H7 (cell line): Measurements from ENCODE around the gene CKAP5. TPM values are rescaled to one million over a fixed set of nuclear protein-coding genes. Genes with fewer than 3 reads are reported as not detected.
A peak's percentile ranks its signal among the peaks of the same experiment; 100 is the strongest.

Experiments
- DNase-seq: peaks from one replicate; pipeline ENCODE4 v3.0.0; 2012
- H3K27me3 ChIP-seq: 2 replicates; pipeline ENCODE4 v1.6.0; 2011; ENCODE audit warnings: mild to moderate bottlenecking, low read length; ENCODE audit not compliant: control insufficient read depth, insufficient read depth
- H3K36me3 ChIP-seq: replicated peaks from 2 replicates; pipeline ENCODE4 v1.5.1; 2011; ENCODE audit warnings: low read length; ENCODE audit not compliant: control insufficient read depth, insufficient read depth
- H3K4me3 ChIP-seq: 2 replicates; pipeline ENCODE4 v1.5.1; 2011; ENCODE audit warnings: low read depth, mild to moderate bottlenecking, control low read depth, low read length, moderate library complexity; ENCODE audit not compliant: insufficient read depth
- total RNA-seq: library from RNA; depleted of rRNA; stranded (reverse); fragments of >200 nt; shearing (Covaris generic); gene quantifications from 2 replicates; pipeline ENCODE4 v1.2.3, GENCODE V29; 2014

CKAP5 gene
- total RNA-seq, 1 experiment from 2014 or later, result 81.8 TPM

- H3K36me3 ChIP-seq, result peaks cover 38% of the 10 kb centered on the region
- DNase-seq, result no peak
- no peak overlapping the region for H3K4me3 ChIP-seq
- no peaks in the 10 kb centered on the region for H3K27me3 ChIP-seq
These were observed 79.4 kb downstream of the CKAP5 start for GRCh38 chr11:46766656-46767055.

DNA sequence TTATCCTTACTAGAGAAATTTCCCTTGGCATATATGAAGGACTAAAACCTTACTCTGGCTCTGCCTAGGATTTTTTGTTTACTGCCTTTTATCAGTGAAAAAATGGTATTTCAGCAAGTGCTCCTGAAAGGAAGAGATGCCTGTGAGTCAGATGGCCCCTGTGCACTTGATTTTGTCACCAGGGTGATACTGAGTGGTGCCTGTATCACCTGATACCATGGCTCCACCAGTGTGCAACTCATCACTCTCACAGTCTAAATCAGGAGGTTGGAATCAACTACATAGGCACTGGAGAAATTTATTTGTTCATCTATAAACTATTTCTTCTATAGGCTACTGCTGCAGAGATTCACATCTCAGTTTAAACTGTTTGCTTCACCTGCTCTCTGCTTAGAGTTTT lies 83.8 kb downstream of the CKAP5 start:
- Histone ChIP-seq H3K27me3 (no peaks in the 10 kb centered on the region), H3K36me3 (peaks cover 46% of the 10 kb centered on the region), H3K4me3 (no peak overlapping the region)
- DNase-seq, result no peak

- Histone ChIP-seq H3K4me3 (no peak overlapping the region), H3K27me3 (no peaks in the 10 kb centered on the region), H3K36me3 (peaks cover 46% of the 10 kb centered on the region)
- DNase-seq, result no peak
These were observed 84.3 kb downstream of the CKAP5 start for GRCh38 chr11:46761807-46762206.

DNA sequence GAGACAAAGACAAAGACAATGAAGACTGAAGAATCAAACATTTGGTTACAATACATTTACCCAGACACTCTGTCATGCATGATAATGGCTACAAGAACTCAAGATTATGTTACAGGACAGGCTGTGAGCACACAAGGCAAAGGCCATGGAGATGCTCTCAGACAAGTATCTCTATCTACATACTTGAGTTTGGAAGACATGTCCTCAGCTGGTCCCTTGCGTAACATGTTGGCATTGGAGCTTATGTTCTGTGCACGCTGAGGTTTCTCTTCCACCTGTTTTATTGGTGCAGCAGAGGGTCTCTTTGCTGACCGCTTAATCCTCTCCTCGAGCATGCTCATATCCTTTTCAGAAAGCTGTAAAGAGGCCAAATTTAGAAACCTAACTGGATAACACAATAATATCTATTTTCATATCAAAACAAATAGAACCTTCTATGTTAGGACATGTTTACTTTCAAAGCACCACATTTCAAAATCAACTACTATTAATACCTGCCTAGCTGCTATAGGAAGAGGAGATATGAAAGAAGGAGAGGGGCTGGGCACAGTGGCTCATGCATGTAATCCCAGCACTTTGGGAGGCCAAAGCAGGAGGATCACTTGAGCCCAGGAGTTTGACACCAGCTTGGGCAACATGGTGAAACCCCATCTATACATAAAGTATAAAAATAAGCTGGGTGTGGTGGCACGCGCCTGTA lies 85.5 kb downstream of the CKAP5 start:
- Histone ChIP-seq H3K36me3 (peaks cover 46% of the 10 kb centered on the region), H3K27me3 (no peaks in the 10 kb centered on the region), H3K4me3 (no peak overlapping the region)
- no peak for DNase-seq

GRCh38 chr11:46759196-46759595 lies 86.9 kb downstream of the CKAP5 start:
- H3K4me3 ChIP-seq, result no peak overlapping the region
- DNase-seq, result no peak
- H3K36me3 ChIP-seq, result peaks cover 46% of the 10 kb centered on the region
- no peaks in the 10 kb centered on the region for H3K27me3 ChIP-seq

GRCh38 chr11:46755962-46756361 lies 90.1 kb downstream of the CKAP5 start:
- no peak for DNase-seq
- Histone ChIP-seq H3K36me3 (peaks cover 42% of the 10 kb centered on the region), H3K27me3 (no peaks in the 10 kb centered on the region), H3K4me3 (no peak overlapping the region)

DNA sequence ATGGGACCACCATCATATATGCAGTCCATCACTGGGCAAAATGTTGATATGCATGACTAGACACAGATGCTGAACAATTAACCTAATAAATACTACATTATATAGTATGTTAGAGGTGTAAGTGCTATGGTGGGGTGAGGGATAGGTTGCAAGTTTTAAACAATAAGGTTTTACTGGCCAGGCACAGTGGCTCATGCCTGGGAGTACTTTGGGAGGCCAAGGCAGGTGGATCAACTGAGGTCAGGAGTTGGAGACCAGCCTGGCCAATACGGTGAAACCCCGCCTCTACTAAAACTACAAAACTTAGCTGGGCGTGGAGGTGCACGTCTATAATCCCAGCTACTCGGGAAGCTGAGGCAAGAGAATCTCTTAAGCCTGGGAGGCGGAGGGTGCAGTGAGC lies 98.9 kb downstream of the CKAP5 start:
- DNase-seq, result no peak
- H3K36me3 ChIP-seq, result peaks cover 52% of the 10 kb centered on the region

DNA sequence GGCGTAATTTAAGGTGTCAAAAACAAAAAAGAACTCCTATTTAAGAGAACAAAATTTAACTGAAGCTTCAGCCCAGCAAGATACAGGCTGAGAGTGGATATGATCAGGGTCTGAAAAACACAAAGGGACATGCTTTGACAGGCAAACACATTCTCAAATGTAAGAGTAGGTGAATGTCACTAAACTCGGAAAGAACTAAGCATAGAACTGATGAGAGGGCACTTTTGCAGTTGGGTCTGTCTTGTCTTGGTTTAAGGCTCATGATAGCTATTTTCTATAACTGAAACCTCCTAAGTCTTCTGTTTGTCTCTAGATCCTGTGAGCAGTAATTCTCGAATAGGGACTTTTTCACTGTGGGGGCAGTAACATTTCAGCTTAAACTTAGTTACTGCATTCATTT lies 100.1 kb downstream of the CKAP5 start:
- Histone ChIP-seq H3K27me3 (no peaks in the 10 kb centered on the region), H3K36me3 (peaks cover 50% of the 10 kb centered on the region), H3K4me3 (no peak overlapping the region)
- no peak for DNase-seq

More for the DNA sequence above, 98.9 kb downstream of the CKAP5 start:
- Histone ChIP-seq H3K27me3 (no peaks in the 10 kb centered on the region), H3K4me3 (no peak overlapping the region)

GRCh38 chr11:46745328-46745727 lies 100.8 kb downstream of the CKAP5 start:
- H3K27me3 ChIP-seq, result no peaks in the 10 kb centered on the region
- DNase-seq, result no peak
- no peak overlapping the region for H3K4me3 ChIP-seq
- peaks cover 44% of the 10 kb centered on the region for H3K36me3 ChIP-seq

- H3K4me3 ChIP-seq, result no peak overlapping the region
- H3K27me3 ChIP-seq, result no peaks in the 10 kb centered on the region
- peaks cover 39% of the 10 kb centered on the region for H3K36me3 ChIP-seq
- no peak for DNase-seq
These were observed 102.3 kb downstream of the CKAP5 start for GRCh38 chr11:46743693-46744339.

- no peak overlapping the region for H3K4me3 ChIP-seq
- DNase-seq, result no peak
- H3K36me3 ChIP-seq, result peaks cover 38% of the 10 kb centered on the region
- H3K27me3 ChIP-seq, result no peaks in the 10 kb centered on the region
These were observed 103.0 kb downstream of the CKAP5 start for GRCh38 chr11:46743043-46743442.

GRCh38 chr11:46741600-46742484 lies 104.2 kb downstream of the CKAP5 start:
- Histone ChIP-seq H3K4me3 (no peak overlapping the region), H3K36me3 (peaks cover 34% of the 10 kb centered on the region), H3K27me3 (no peaks in the 10 kb centered on the region)
- no peak for DNase-seq

DNA sequence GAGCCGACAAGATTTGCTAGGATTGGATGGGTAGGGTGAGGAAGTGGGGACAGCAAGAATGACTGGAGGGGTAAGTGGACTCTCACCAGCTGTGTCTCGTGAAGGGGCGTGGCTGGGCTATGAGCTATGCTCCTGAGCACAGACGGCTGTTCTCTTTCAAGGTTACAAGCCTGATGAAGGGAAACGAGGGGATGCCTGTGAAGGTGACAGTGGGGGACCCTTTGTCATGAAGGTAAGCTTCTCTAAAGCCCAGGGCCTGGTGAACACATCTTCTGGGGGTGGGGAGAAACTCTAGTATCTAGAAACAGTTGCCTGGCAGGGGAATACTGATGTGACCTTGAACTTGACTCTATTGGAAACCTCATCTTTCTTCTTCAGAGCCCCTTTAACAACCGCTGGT lies 107.2 kb downstream of the CKAP5 start:
- Histone ChIP-seq H3K27me3 (no peaks in the 10 kb centered on the region), H3K4me3 (no peak overlapping the region), H3K36me3 (peaks cover 13% of the 10 kb centered on the region)
- peak; percentile 49 for DNase-seq

DNA sequence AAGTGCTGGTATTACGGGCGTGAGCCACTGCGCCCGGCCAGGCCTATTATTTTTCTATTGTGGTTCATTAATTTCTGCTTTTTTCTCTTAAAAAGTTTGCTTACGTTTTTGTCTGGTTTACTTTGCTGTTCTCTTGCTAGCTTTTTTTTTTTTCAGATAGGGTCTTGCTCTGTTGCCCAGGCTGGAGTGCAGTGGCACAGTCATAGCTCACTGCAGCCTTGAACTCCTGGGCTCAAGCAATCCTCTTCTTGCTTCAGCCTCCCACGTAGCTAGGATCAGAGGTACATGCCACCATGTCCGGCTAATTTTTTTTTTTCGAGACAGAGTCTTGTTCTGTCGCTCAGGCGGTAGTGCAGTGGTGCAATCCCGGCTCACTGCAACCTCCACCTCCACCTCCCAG lies 108.4 kb downstream of the CKAP5 start:
- Histone ChIP-seq H3K27me3 (no peaks in the 10 kb centered on the region), H3K36me3 (peaks cover 6% of the 10 kb centered on the region)
- no peak for DNase-seq

DNA sequence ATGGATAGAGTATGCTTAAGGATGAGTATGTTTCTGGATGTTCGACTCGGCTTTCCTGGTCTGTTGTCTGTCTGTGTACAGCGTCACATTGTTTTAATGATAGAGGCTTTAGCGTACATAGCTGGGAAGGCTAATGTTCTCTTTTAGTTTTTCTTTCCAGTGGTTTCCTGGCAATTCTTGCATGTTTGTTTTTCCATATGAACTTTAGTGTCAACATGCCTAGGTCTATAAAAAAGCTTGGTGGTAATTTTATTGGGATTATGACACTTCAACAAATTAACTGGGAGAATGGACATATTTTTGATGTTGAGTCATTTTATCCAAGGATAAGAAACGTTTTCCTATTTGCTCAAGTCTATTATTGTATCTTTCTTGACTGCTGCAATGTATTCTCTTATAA lies 109.5 kb downstream of the CKAP5 start:
- no peaks in the 10 kb centered on the region; the same call in 1 of the 2 replicates for H3K36me3 ChIP-seq
- no peaks in the 10 kb centered on the region for H3K27me3 ChIP-seq
- H3K4me3 ChIP-seq, result no peak overlapping the region
- DNase-seq, result no peak

More for the DNA sequence above, 108.4 kb downstream of the CKAP5 start:
- no peak overlapping the region for H3K4me3 ChIP-seq
